GM23248 (cell line): ENCODE measurements around the gene PPP1R15B. TPM values are rescaled to one million over a fixed set of nuclear protein-coding genes. Genes with fewer than 3 reads are reported as not detected.

Experiments used
- DNase-seq: peaks from one replicate; pipeline ENCODE4 v3.0.0-alpha.2; 2015
- H2AFZ ChIP-seq: fragments of 200-600 bp; sonication (generic); 2 replicates; pipeline ENCODE4 v1.6.1; 2016; ENCODE audit warnings: antibody characterized with exemption
- H3F3A ChIP-seq: fragments of 200-600 bp; sonication (generic); 2 replicates; pipeline ENCODE4 v1.6.1; 2016; ENCODE audit warnings: mild to moderate bottlenecking, antibody characterized with exemption, mixed run types; ENCODE audit not compliant: insufficient read depth
- H3K27ac ChIP-seq: fragments of 200-600 bp; sonication (generic); 2 replicates; pipeline ENCODE4 v1.5.1; 2016; ENCODE audit warnings: mild to moderate bottlenecking
- H3K27me3 ChIP-seq: fragments of 200-600 bp; sonication (generic); replicated peaks from 2 replicates; pipeline ENCODE4 v1.6.1; 2016; ENCODE audit warnings: mild to moderate bottlenecking; ENCODE audit not compliant: insufficient read depth
- H3K36me3 ChIP-seq: fragments of 200-600 bp; sonication (generic); 2 replicates; pipeline ENCODE4 v1.6.1; 2016; ENCODE audit warnings: low read depth, mild to moderate bottlenecking
- H3K4me1 ChIP-seq: fragments of 200-600 bp; sonication (generic); 2 replicates; pipeline ENCODE4 v1.6.1; 2016; ENCODE audit warnings: mild to moderate bottlenecking; ENCODE audit not compliant: insufficient read depth
- H3K4me2 ChIP-seq: fragments of 200-600 bp; sonication (generic); one replicate; pipeline ENCODE4 v1.6.1; 2016; ENCODE audit warnings: mild to moderate bottlenecking; ENCODE audit not compliant: unreplicated experiment
- H3K4me3 ChIP-seq: fragments of 200-600 bp; sonication (generic); 2 replicates; pipeline ENCODE4 v1.5.1; 2016; ENCODE audit warnings: mild to moderate bottlenecking
- H3K79me2 ChIP-seq: fragments of 200-600 bp; sonication (generic); 2 replicates; pipeline ENCODE4 v1.6.1; 2016; ENCODE audit warnings: mild to moderate bottlenecking; ENCODE audit not compliant: insufficient read depth
- H3K9ac ChIP-seq: fragments of 200-600 bp; sonication (generic); 2 replicates; pipeline ENCODE4 v1.6.1; 2016; ENCODE audit warnings: mild to moderate bottlenecking
- H3K9me2 ChIP-seq: fragments of 200-600 bp; sonication (generic); 2 replicates; pipeline ENCODE4 v1.6.1; 2016; ENCODE audit warnings: mixed run types, mild to moderate bottlenecking, moderate library complexity; ENCODE audit not compliant: insufficient read depth
- H3K9me3 ChIP-seq: fragments of 200-600 bp; sonication (generic); one replicate; pipeline ENCODE4 v1.6.1; 2017; ENCODE audit warnings: low read depth
- H4K20me1 ChIP-seq: fragments of 200-600 bp; sonication (generic); 2 replicates; pipeline ENCODE4 v1.6.0; 2016; ENCODE audit not compliant: insufficient read depth
- EZH2 ChIP-seq: fragments of 200-600 bp; sonication (generic); IDR thresholded peaks from 2 replicates; pipeline ENCODE4 v1.6.1; 2018; ENCODE audit warnings: antibody characterized with exemption, mild to moderate bottlenecking; ENCODE audit not compliant: insufficient read depth, poor library complexity, severe bottlenecking
- EZH2phosphoT487 ChIP-seq: fragments of 200-600 bp; sonication (generic); IDR thresholded peaks from 2 replicates; pipeline ENCODE4 v1.6.1; 2018; ENCODE audit warnings: antibody characterized with exemption, moderate library complexity, mild to moderate bottlenecking, low read depth; ENCODE audit not compliant: insufficient read depth
- WGBS, 2 experiments: methylation state at CpG; one replicate each; pipeline ENCODE4 v1.1.6; 2015 to 2017; ENCODE audit warnings: low lambda C conversion rate in 2 of 2, low coverage in 1 of 2; ENCODE audit errors: missing lambda C conversion rate in 2 of 2; 5-methylcytosine and 5-hydroxymethylcytosine counted together
- in situ Hi-C: fragments of 300-500 bp; cut with MboI; formaldehyde crosslinking; loops from 2 replicates; pipeline ENCODE4 v1.15.0; 2020
- polyA plus RNA-seq: library from polyadenylated mRNA; unstranded; fragments of >200 nt; fragmentation: Nextera tagmentation; extraction: Ambion mirVana; gene quantifications from 2 replicates; pipeline ENCODE4 v1.2.1, GENCODE V29; 2016
- total RNA-seq: library from RNA; depleted of rRNA; stranded (reverse); fragments of >200 nt; shearing (Covaris generic); gene quantifications from 2 replicates; pipeline ENCODE4 v1.2.3, GENCODE V29; 2014

Gene PPP1R15B
- total and polyA plus RNA-seq, 2 experiments from 2014 or later, result 14.5 to 28.4 TPM

- Histone ChIP-seq H3K27me3 (no peaks in the 10 kb centered on the region), H2AFZ (no peak overlapping the region), H3K9me2 (no peaks in the 10 kb centered on the region), H3K4me1 (no peaks in the 10 kb centered on the region), H3K9ac (no peak overlapping the region), H3K4me2 (no peak overlapping the region), H3K27ac (no peak overlapping the region), H3K9me3 (no peaks in the 10 kb centered on the region), H3K79me2 (no peaks in the 10 kb centered on the region), H3K4me3 (no peak overlapping the region), H3F3A (no peaks in the 10 kb centered on the region), H4K20me1 (no peaks in the 10 kb centered on the region), H3K36me3 (no peaks in the 10 kb centered on the region)
- no peak for DNase-seq
- TF ChIP-seq EZH2phosphoT487 (no peak), EZH2 (no peak)
- in situ Hi-C loops, result loop anchor here (10.0 kb wide), 1 partner anchor 56 kb away; no protein-coding TSS in a partner anchor
- WGBS, 2 experiments, result 69 to 76% methylated on average over 6 of the region's 6 CpGs
Measured at GRCh38 chr1:204448991-204449677, 37.5 kb upstream of the PPP1R15B start.

- in situ Hi-C loops, result loop anchor here (10.0 kb wide), 1 partner anchor 56 kb away; no protein-coding TSS in a partner anchor
- Histone ChIP-seq H3K9ac (no peak overlapping the region), H3K4me1 (no peaks in the 10 kb centered on the region), H3F3A (no peaks in the 10 kb centered on the region), H3K79me2 (no peaks in the 10 kb centered on the region), H2AFZ (no peak overlapping the region), H3K4me2 (no peak overlapping the region), H3K4me3 (no peak overlapping the region), H3K27me3 (no peaks in the 10 kb centered on the region), H4K20me1 (no peaks in the 10 kb centered on the region), H3K36me3 (no peaks in the 10 kb centered on the region), H3K9me2 (no peaks in the 10 kb centered on the region), H3K27ac (no peak overlapping the region), H3K9me3 (no peaks in the 10 kb centered on the region)
- TF ChIP-seq EZH2 (no peak), EZH2phosphoT487 (no peak)
- WGBS, 2 experiments, result 77 to 84% methylated on average over 7 of the region's 7 CpGs
- no peak for DNase-seq
Measured at GRCh38 chr1:204448344-204448964, 36.8 kb upstream of the PPP1R15B start.

- H3K79me2 ChIP-seq, result no peaks in the 10 kb centered on the region
- no peak overlapping the region for H3K27ac ChIP-seq
- no peak for DNase-seq
- no peak overlapping the region for H3K4me3 ChIP-seq
- no peaks in the 10 kb centered on the region for H3K36me3 ChIP-seq
- H3K4me1 ChIP-seq, result no peaks in the 10 kb centered on the region
- no peaks in the 10 kb centered on the region for H4K20me1 ChIP-seq
- no peak for TF ChIP-seq EZH2phosphoT487
- H2AFZ ChIP-seq, result no peak overlapping the region
- H3K4me2 ChIP-seq, result no peak overlapping the region
- no peaks in the 10 kb centered on the region for H3F3A ChIP-seq
- H3K27me3 ChIP-seq, result no peaks in the 10 kb centered on the region
- no peaks in the 10 kb centered on the region for H3K9me2 ChIP-seq
- H3K9me3 ChIP-seq, result no peaks in the 10 kb centered on the region
- H3K9ac ChIP-seq, result no peak overlapping the region
- in situ Hi-C loops, result loop anchor here (10.0 kb wide), 1 partner anchor 57 kb away; no protein-coding TSS in a partner anchor
- WGBS, 2 experiments, result 53% methylated on average over 4 of the region's 4 CpGs
Measured at GRCh38 chr1:204447736-204448135, 36.1 kb upstream of the PPP1R15B start.

- Histone ChIP-seq H3K4me1 (no peaks in the 10 kb centered on the region), H3K36me3 (no peaks in the 10 kb centered on the region), H3K4me2 (no peak overlapping the region), H3K9ac (no peak overlapping the region), H3K9me2 (no peaks in the 10 kb centered on the region), H2AFZ (no peak overlapping the region), H4K20me1 (no peaks in the 10 kb centered on the region), H3K9me3 (no peaks in the 10 kb centered on the region), H3K27me3 (no peaks in the 10 kb centered on the region), H3K27ac (no peak overlapping the region), H3K79me2 (no peaks in the 10 kb centered on the region), H3K4me3 (no peak overlapping the region), H3F3A (no peaks in the 10 kb centered on the region)
- no peak for DNase-seq
- in situ Hi-C loops, result loop anchor here (10.0 kb wide), 1 partner anchor 58 kb away; no protein-coding TSS in a partner anchor
- 71 to 74% methylated on average over 6 of the region's 6 CpGs for WGBS, 2 experiments
- TF ChIP-seq EZH2phosphoT487, result no peak
Measured at GRCh38 chr1:204447190-204447589, 35.6 kb upstream of the PPP1R15B start.
